Measurements from ENCODE around the gene RNF32.

- TF ChIP-seq CTCF (IDR thresholded peaks at IDR 0.05), result no peak
- no peak for TF ChIP-seq EP300 (IDR thresholded peaks at IDR 0.05)
- no peak for TF ChIP-seq POLR2A (IDR thresholded peaks at IDR 0.05; ENCODE audit: low read depth)
Observed at GRCh38 chr7:156703209-156703608, 62.6 kb downstream of the RNF32 start.
